Spleen (tissue), 11 donors: ENCODE measurements around the gene STRN4. TPM values are rescaled to one million over a fixed set of nuclear protein-coding genes. Genes with fewer than 3 reads are reported as not detected.

Experiments used
- DNase-seq: peaks from one replicate; pipeline ENCODE4 v3.0.0-alpha.2; 2020
- H3K27ac ChIP-seq, 8 donors: fragments of 200-600 bp; sonication (generic) in 7 of 8; 1 replicate in 4 of 8; 2 replicates in 4 of 8; pipeline versions ENCODE4 v1.5.0 to v1.8.0; 2016 to 2021; ENCODE audit warnings: inconsistent platforms in 4 of 8, mild to moderate bottlenecking in 4 of 8, moderate library complexity in 1 of 8
- H3K27me3 ChIP-seq, 7 donors: fragments of 200-600 bp; sonication (generic) in 6 of 7; replicated peaks in 1 of 7; 1 replicate in 4 of 7; 2 replicates in 3 of 7; pipeline versions ENCODE4 v1.5.0 to v1.8.0; 2016 to 2021; ENCODE audit warnings: inconsistent platforms in 3 of 7, mild to moderate bottlenecking in 1 of 7
- H3K36me3 ChIP-seq, 6 donors: fragments of 200-600 bp; sonication (generic) in 5 of 6; 1 replicate in 4 of 6; 2 replicates in 2 of 6; pipeline versions ENCODE4 v1.5.0 to v1.8.0; 2016 to 2021; ENCODE audit warnings: inconsistent platforms in 2 of 6
- H3K4me1 ChIP-seq, 6 donors: fragments of 200-600 bp; sonication (generic) in 5 of 6; 1 replicate in 3 of 6; 2 replicates in 3 of 6; pipeline versions ENCODE4 v1.5.0 to v1.8.0; 2016 to 2021; ENCODE audit warnings: inconsistent platforms in 3 of 6
- H3K4me3 ChIP-seq, 8 donors: fragments of 200-600 bp; sonication (generic) in 7 of 8; 1 replicate in 4 of 8; 2 replicates in 4 of 8; pipeline versions ENCODE4 v1.5.0 to v1.8.0; 2016 to 2021; ENCODE audit warnings: inconsistent platforms in 4 of 8, mild to moderate bottlenecking in 4 of 8, moderate library complexity in 2 of 8
- H3K9me3 ChIP-seq, 8 donors: fragments of 200-600 bp; sonication (generic) in 7 of 8; 1 replicate in 4 of 8; 2 replicates in 4 of 8; pipeline versions ENCODE4 v1.5.0 to v1.8.0; 2016 to 2021; ENCODE audit warnings: inconsistent platforms in 4 of 8
- CTCF ChIP-seq, 11 experiments: fragments of 200-600 bp in 7 of 11; fragments of 450-650 bp in 4 of 11; sonication (generic) in 4 of 11; IDR thresholded peaks in 8 of 11; conservative IDR thresholded peaks in 3 of 11; 1 replicate in 7 of 11; 2 replicates in 4 of 11; pipeline versions ENCODE4 v1.4.0 to v1.8.0; 2016 to 2021; ENCODE audit warnings: antibody characterized with exemption in 11 of 11, inconsistent platforms in 4 of 11, mild to moderate bottlenecking in 1 of 11
- POLR2A ChIP-seq, 3 donors: fragments of 450-650 bp; IDR thresholded peaks; one replicate each; pipeline ENCODE4 v1.5.1; 2017; ENCODE audit warnings: antibody characterized with exemption in 3 of 3, mild to moderate bottlenecking in 1 of 3
- POLR2AphosphoS5 ChIP-seq, 3 donors: sonication (generic); formaldehyde crosslinking; IDR thresholded peaks; one replicate each; pipeline ENCODE4 v1.5.1; 2017; ENCODE audit warnings: antibody characterized with exemption in 3 of 3
- WGBS, 5 donors: extraction: QIAGEN DNeasy Blood & Tissue Kit in 3 of 5; methylation state at CpG; one replicate each; pipeline versions ENCODE4 v1.1.5 to v1.1.7; 2013 to 2018; 5-methylcytosine and 5-hydroxymethylcytosine counted together
- intact Hi-C: fragments of 100-400 bp; cut with DNase I; formaldehyde crosslinking; loops from one replicate; pipeline ENCODE4 v1.15.0; 2023; ENCODE audit warnings: low total_unique reads
- polyA plus RNA-seq, 3 donors: library from polyadenylated mRNA; stranded (reverse); fragments of 200-250 nt; gene quantifications; one replicate each; pipeline ENCODE4 v1.2.1, GENCODE V29; 2013
- total RNA-seq, 7 donors: library from RNA; depleted of rRNA in 3 of 7; stranded (reverse); fragments of >200 nt in 3 of 7; fragmentation: NEBNext Ultra II Directional in 4 of 7; extraction: Animal tissue kit (Norgen Biotek cat#: 25700) in 4 of 7; gene quantifications; one replicate each; pipeline versions ENCODE4 v1.1.0 to v1.2.1, GENCODE V29; 2016 to 2021
- donor health status: healthy with polysubstance abuse.
- donor health status: DM: no; HTN: no; CAD: no; lungs with moderate emphysema.
- donor health status: DM: no; HTN: no; CAD: no.
- donor health status: Bipolar disorder and iron deficiency.
- donor health status: healthy.
- donor health status: DM: no; HTN: no; CAD: no.
- donor health status: DM: yes; HTN: yes; CAD: no.

STRN4 gene
- total and polyA plus RNA-seq, 10 donors: 28.2 to 143 (median 96.6) TPM

DNA sequence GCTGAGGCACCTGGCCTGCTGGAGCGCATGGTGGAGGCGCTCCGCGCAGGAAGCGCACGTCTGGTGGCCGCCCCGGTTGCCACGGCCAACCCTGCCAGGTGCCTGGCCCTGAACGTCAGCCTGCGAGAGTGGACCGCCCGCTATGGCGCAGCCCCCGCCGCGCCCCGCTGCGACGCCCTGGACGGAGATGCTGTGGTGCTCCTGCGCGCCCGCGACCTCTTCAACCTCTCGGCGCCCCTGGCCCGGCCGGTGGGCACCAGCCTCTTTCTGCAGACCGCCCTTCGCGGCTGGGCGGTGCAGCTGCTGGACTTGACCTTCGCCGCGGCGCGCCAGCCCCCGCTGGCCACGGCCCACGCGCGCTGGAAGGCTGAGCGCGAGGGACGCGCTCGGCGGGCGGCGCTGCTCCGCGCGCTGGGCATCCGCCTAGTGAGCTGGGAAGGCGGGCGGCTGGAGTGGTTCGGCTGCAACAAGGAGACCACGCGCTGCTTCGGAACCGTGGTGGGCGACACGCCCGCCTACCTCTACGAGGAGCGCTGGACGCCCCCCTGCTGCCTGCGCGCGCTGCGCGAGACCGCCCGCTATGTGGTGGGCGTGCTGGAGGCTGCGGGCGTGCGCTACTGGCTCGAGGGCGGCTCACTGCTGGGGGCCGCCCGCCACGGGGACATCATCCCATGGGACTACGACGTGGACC, 9.7 kb upstream of the STRN4 start:
- H3K4me3 ChIP-seq: no peak overlapping the region
- TF ChIP-seq POLR2A (IDR thresholded peaks at IDR 0.05) (no peak), POLR2AphosphoS5 (IDR thresholded peaks at IDR 0.05) (no peak), CTCF (IDR thresholded peaks at IDR 0.05 in 8 of 11, conservative IDR thresholded peaks at IDR 0.05 in 3 of 11) (no peak)
- intact Hi-C loops: loop anchor here (2.0 kb wide), 1 partner anchor 85 kb away; no protein-coding TSS in a partner anchor
- no peak for DNase-seq
- H3K9me3 ChIP-seq: no peaks in the 10 kb centered on the region
- H3K27me3 ChIP-seq: no peaks in the 10 kb centered on the region
- H3K4me1 ChIP-seq: peaks cover 20 to 47% (median 38%) of the 10 kb centered on the region in 6 donors
- H3K36me3 ChIP-seq: peaks cover 0 to 48% (median 10%) of the 10 kb centered on the region in 6 donors
- 91 to 95% (median 93%) methylated on average over 70 to 86 of the region's 86 CpGs for WGBS, 5 donors
- H3K27ac ChIP-seq: peak overlapping the region in 6 of 8 donors; percentile 70 to 79 (median 74)

DNA sequence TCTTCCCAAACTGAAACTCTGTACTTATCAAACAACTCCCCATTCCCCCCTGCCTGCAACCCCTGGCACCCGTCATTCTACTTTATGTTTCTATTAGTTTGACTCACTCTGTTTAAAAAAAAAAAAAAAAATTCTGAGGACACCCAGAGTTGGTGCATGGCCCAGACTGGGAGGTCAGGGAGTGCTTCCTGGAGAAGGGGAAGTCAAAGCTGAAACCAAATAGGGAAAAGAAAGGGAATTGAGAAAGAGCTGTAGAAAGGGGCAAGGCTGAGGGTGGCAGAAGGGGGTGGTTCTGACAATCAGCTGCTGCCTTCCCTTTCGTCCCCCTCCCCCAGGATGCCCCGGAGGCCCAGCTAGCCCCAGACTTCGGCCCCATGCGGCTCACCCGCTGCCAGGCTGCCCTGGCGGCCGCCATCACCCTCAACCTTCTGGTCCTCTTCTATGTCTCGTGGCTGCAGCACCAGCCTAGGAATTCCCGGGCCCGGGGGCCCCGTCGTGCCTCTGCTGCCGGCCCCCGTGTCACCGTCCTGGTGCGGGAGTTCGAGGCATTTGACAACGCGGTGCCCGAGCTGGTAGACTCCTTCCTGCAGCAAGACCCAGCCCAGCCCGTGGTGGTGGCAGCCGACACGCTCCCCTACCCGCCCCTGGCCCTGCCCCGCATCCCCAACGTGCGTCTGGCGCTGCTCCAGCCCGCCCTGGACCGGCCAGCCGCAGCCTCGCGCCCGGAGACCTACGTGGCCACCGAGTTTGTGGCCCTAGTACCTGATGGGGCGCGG, 9.0 kb upstream of the STRN4 start:
- Histone ChIP-seq H3K9me3 (no peaks in the 10 kb centered on the region), H3K36me3 (peaks cover 0 to 56% (median 10%) of the 10 kb centered on the region in 6 donors), H3K4me1 (peaks cover 20 to 52% (median 38%) of the 10 kb centered on the region in 6 donors), H3K27ac (peak overlapping the region; percentile 4 to 79 (median 74)), H3K4me3 (peak overlapping the region in 1 of 8 donors; percentile 22), H3K27me3 (no peaks in the 10 kb centered on the region)
- TF ChIP-seq POLR2AphosphoS5 (IDR thresholded peaks at IDR 0.05) (peak; percentile 5 to 40 (median 35)), POLR2A (IDR thresholded peaks at IDR 0.05) (no peak), CTCF (IDR thresholded peaks at IDR 0.05 in 8 of 11, conservative IDR thresholded peaks at IDR 0.05 in 3 of 11) (peak in 1 of 11 experiments; percentile 6)
- 71 to 77% (median 75%) methylated on average over 29 to 39 of the region's 39 CpGs for WGBS, 5 donors
- intact Hi-C loops: no loop called here
- no peak for DNase-seq

DNA sequence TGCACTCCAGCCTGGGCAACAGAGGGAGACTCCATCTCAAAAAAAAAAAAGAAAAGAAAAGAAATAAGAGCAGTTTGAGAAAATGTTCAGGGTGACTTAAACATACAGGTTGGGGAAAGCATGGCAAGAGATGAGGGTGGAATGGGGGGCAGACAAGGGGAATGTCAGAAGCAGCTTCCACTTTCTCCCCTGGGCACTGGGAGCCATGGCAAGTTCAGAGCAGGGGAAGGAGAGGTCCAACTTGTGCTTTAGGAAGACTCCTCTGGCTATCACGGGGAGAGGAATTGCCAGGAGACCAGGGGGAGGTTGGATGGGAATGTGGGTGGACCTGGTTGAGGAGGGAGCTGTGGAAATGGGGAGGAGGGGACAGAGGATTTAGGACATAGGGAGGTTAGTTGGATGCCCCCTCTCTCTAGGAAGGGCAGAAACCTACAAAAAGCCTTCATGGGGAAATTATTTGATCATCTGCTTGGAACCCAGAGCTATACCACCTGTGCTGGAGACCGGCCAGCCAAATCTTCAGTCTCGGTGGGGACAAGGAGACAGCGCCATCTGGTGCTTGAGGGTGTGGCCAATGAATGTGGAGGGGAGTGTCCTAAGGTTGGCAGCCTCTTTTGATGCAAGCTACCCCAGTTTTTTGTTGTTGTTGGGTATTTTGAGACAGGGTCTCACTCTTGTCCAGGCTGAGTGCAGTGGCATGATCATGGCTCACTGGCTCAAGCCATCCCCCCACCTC, 7.3 kb upstream of the STRN4 start:
- TF ChIP-seq POLR2AphosphoS5 (IDR thresholded peaks at IDR 0.05) (peak in 1 of 3 donors; percentile 59), CTCF (IDR thresholded peaks at IDR 0.05 in 8 of 11, conservative IDR thresholded peaks at IDR 0.05 in 3 of 11) (peak; percentile 25 to 77 (median 58)), POLR2A (IDR thresholded peaks at IDR 0.05) (no peak)
- Histone ChIP-seq H3K4me1 (peaks cover 20 to 65% (median 41%) of the 10 kb centered on the region in 6 donors), H3K9me3 (no peaks in the 10 kb centered on the region), H3K27ac (no peak overlapping the region), H3K36me3 (peaks cover 0 to 69% (median 12%) of the 10 kb centered on the region in 6 donors), H3K27me3 (no peaks in the 10 kb centered on the region), H3K4me3 (no peak overlapping the region)
- peak; percentile 88 for DNase-seq
- intact Hi-C loops: no loop called here
- WGBS, 5 donors: 17 to 32% (median 24%) methylated on average over 4 of the region's 4 CpGs
